GM13977 (cell line): ENCODE data around the gene ETF1.

ENCODE experiments used
- DNase-seq: peaks from one replicate; pipeline ENCODE4 v3.0.0; 2012; ENCODE audit warnings: low spot score
- CTCF ChIP-seq: IDR thresholded peaks from 2 replicates; pipeline ENCODE4 v1.5.1; 2012; ENCODE audit warnings: mild to moderate bottlenecking, control low read depth; ENCODE audit not compliant: insufficient read depth; ENCODE audit errors: extremely low read depth, missing control alignments
- in situ Hi-C: fragments of 300-500 bp; cut with MboI; formaldehyde crosslinking; loops from one replicate; pipeline ENCODE4 v1.12.0; 2022; ENCODE audit warnings: low sequenced_read_pairs, low pct_unique_long_range_greater_than_20kb, mixed read lengths, inconsistent platforms; ENCODE audit not compliant: unreplicated experiment

Gene ETF1

GRCh38 chr5:138533973-138534941 lies 8.8 kb downstream of the ETF1 start:
- in situ Hi-C loops: no loop called here
- no peak for TF ChIP-seq CTCF
- no peak for DNase-seq

- in situ Hi-C loops: no loop called here
- no peak for TF ChIP-seq CTCF
- no peak for DNase-seq
These were observed 13.2 kb downstream of the ETF1 start for GRCh38 chr5:138529812-138530211.

GRCh38 chr5:138528744-138529469 lies 14.1 kb downstream of the ETF1 start:
- no peak for TF ChIP-seq CTCF
- no peak for DNase-seq
- in situ Hi-C loops: no loop called here

GRCh38 chr5:138528208-138528607 lies 14.8 kb downstream of the ETF1 start:
- no peak for DNase-seq
- TF ChIP-seq CTCF: no peak
- in situ Hi-C loops: no loop called here

- no peak for DNase-seq
- TF ChIP-seq CTCF: no peak
- in situ Hi-C loops: no loop called here
These were observed 15.9 kb downstream of the ETF1 start for GRCh38 chr5:138527170-138527569.

GRCh38 chr5:138523406-138523805 lies 19.6 kb downstream of the ETF1 start:
- in situ Hi-C loops: no loop called here
- no peak for TF ChIP-seq CTCF
- DNase-seq: no peak
